ENCODE data around the gene MEF2A.
A peak's percentile ranks its signal among the peaks of the same experiment; 100 is the strongest.
"Not testable (repeated sequence)": the region's sequence is repeated elsewhere in the genome, so short reads cannot be mapped to it uniquely, and the experiment has no call there.

Gene MEF2A

DNA sequence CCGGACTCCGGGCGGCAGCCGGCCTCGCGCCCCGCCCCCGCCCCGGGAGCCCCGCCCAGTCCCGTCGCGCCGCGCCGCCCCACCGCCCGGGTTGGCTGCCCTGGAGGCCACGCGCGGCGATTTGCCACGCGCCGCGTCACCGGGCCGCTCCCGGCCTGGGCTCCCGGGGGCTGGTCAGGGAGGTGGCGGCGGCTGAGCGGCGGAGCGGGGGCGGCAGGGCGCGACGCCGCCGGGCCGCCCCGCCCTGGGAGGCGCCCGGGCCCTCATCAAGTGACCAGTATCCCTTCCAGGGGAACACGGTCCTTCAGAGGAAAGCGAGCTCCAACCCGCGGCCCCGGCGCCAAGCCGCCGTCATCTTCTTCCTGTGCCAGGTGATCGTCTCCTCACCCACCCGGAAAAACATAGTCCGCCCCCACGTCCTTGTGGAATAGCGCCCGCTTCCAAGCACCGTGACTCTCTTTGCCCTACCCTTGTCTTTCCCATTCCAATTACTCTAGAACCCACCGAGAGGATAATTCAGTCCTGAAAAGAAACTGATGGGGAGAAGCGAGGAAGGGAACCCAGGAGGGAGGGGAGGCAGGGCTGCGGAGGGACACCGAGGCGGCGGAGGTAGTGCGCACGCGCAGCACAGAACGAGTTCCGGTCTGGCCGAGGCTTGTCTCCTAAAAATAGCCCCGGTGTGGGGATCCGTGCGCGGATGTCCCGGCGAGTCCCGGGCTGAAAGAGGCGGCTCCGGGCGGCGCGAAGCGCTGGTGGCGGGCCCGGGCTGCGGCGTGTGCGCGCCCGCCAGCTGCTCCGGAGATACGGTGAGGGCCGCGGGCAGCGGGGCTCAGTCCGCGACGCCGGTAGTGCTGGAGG lies at the start of gene MEF2A:
MEF2A (plus strand) TSS at position 686 of the 858 bp plus-strand sequence. CDS start 67,136 bp downstream, outside the sequence.
- DNase-seq: peak; percentile 88

DNA sequence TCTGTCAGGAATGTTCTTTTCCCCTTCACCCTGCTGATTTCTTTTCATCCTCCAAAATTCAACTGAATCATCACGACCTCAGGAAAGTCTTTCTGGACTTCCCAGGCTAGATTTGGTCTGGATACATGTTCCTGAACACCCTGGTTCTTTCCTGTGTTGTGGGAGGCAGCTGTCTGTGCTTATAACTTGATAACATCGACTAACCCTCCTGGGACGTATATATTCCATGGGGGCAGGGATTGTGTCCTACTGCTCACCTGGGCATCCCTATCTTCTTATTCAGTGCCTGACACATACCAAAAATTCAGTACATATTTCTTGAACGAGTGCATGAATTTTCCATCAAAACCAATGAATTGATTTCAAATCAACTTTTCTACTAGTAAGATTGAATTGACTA lies 47.6 kb upstream of the MEF2A start:
- no peak for DNase-seq

DNA sequence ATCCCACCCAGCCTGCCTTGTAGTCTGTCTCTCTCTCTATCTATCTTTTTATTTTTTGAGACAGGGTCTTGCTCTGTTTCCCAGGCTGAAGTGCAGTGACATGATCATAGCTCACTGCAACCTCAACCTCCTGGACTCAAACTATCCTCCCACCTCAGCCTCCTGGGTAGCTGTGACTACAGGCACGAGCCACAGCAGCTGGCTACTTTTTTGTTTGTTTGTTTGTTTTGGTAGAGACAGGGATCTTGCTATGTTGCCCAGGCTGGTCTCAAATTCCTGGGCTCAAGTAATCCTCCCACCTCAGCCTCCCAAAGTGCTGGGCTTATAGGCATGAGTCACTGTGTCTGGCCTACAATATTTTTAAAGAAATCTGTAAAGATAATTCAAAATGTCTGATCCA lies 46.4 kb upstream of the MEF2A start:
- DNase-seq: not testable (repeated sequence)

DNA sequence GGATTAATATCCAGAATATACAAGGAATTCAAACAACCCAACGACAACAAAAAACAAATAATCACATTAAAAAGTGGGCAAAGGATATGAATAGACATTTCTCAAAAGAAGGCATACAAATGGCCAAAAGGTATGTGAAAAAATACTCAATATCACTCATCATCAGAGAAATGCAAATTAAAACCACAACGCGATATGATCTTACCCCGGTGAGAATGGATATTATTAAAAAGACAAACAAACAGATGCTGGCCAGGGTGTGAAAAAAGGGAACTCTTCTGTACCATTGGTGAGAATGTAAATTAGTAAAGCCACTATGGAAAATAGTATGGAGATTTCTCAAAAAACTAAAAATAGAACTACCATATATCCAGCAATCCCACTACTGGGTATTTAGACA lies 43.5 kb upstream of the MEF2A start:
- no peak for DNase-seq

DNA sequence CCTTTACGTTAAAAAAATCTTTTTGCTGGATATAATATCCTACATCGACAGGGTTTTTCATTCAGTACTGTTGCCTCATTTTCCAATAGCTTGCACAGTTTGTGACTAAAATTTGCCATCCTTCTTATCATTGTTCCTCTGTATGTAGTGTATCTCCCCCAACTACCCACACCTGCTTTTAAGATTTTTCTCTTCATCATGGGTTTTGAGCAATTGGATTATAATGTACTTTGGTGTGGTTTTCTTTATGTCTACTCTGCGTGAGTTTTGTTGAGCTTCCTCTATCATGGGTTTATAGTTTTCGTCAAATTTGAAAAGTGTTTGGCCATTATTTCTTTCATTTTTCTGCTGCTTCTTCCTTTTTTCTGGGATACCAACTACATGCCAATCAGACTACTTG lies 39.6 kb upstream of the MEF2A start:
- DNase-seq: no peak

DNA sequence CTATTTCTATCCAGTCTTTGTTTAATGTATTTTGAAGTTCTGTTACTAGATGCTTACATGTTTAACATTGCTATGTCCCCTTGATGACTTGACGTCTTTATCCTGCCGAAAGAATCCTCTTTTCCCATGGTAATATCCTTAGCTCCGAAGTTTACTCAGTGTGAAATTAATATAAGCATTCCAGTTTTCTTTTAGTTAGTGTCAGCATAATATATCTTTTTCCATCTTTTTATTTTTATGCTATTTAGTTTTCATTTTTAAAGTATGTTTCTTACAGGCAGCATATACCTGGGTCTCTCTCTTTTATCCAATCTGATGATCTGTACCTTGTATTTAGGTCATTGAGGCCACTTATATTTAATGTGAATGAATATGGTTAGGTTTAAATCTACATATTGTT lies 39.1 kb upstream of the MEF2A start:
- DNase-seq: no peak

DNA sequence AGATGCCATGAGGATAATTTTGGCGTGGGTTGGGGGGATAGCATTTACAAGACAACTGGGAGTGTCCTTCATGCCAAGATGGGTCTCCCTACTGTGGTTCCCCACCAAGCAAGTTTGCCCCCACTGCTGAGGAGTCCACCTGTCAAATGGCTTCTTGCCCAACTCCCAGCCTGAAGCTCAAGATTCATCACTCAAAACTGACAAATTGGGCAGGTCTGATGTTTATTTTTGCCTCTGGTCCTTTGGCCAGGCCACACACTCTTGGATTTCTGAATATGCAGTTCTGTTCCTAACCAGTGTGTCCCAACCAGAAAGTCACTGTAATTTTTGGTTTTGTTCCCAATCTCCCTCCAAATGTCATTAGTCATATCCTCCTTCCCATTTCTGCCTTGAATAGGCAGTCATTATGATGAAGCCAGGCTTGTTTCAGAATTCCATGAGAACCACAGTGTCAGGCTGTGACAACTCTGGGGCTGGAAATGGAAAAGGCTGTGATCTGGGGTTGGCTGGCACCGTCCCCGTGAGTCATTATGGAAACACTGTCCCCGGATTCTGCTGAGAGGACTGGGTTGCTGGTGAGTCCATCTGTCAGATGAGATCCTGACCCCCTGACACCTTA lies 29.3 kb upstream of the MEF2A start:
- no peak for DNase-seq

DNA sequence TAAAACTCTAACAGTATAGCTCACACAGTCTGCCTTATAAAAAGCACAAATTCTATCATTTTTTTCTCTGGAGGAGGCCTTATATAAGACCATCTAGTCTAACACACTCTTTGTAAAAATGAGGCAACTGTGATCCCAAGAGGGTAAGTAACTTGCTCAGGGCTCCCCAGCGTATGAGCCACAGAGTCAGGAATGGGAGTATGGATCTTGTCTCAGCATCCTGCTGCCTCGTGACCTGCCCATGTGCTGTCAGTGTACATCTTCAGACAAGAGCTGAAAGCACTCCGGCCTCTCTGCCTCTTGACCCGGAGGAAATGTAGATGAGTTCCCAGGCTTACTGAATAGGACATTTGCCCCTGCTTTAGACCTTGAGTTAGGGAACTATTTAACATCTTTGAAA lies 28.4 kb upstream of the MEF2A start:
- no peak for DNase-seq

DNA sequence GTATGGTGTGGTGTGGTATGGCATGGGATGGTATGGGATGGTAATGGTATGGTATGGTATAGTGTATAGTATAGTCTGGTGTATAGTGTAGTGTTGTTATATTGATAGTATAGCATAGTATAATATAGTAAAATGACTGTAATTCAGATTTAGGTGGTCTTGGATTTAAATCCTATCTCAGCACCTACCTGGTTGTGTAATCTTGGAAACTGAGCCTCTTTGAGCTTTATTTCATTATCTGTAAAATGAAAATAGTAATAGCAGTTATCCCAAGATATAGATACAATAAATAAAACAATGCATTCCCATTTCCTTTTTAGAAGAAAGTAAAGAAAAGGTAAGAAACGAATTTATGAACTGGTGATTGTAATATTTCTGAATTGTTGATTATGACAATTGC lies 27.5 kb upstream of the MEF2A start:
- DNase-seq: no peak

DNA sequence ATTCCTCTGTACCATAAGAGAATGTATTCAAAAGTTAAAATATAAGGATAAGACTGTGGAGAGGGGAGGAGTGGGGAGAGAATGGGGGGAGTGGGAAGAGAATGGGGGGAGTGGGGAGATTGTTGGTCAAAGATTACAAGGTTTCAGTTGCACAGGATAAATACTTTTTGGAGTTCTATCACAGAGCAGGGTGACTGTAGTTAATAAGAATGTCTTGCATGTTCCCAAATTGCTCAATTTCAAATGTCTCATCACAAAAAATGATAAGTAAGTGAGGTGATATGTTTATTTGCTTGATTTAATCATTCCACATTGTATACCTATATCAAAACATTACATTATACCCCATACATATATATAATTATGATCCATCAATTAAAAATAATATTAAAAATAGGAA lies 23.0 kb upstream of the MEF2A start:
- DNase-seq: no peak

DNA sequence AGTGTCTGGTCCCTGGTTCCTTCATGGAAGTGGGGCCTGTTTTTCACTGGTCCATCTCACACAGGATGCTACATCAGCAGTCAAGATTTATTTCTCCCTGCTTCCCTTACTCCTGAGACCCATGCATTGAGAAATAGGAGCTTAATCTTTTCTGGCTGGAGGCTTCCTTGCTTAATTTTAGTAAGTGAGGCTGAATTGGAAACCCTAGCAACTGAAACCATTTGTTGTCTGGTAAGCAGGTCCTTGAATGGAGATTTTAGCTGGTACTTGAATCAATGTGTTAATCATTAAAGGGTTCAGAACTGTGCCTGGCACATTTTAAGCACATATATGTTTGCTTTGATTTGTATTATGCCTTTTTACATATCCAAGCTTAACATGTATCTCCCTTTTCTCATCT lies 20.2 kb upstream of the MEF2A start:
- no peak for DNase-seq

DNA sequence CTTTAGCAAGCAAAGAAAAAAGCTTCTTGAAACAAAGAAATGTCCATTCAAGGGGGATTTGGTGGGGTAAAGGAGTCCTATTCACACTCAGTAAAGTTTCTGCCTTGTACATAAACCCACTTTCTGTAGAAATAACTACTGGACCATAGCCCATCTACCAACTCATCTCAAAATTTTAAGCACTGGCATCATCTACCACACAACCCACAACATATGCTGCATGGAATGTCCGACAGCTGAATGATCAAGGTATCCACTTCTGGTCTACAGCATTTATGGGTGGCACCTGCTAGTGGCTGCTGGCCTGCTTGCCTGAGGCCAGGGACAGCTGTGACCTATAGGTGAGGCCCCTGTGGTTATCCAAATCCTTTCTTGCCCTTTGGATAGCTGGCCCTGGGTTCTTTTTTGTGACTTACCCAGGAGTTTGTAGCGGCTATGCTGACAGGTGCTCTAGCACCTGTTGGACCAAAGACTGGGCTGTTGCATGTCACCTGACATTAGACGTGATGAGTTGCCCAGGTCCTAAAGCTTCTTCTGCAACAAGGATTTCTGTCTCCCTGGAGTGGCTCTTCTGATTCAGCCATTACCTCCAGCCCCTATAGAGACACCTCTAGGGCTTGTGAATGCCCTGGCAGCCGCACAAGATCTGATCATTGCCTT lies 19.2 kb upstream of the MEF2A start:
- no peak for DNase-seq

DNA sequence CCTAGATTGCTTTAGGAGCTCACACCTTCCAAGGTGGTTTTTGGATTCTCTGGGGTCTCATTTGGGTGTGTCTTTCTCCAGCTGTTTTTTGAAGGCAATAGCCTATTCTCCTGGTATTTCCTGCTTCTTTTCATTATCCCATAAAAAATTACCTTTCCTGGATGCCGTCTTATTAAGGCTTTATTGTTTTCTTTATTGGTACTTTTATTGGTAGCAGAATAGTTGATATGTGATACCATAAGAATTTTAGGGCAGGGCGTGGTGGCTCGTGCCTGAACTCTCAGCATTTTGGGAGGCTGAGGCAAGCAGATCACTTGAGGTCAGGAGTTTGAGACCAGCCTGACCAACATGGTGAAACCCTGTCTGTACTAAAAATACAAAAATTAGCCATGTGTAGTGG lies 18.3 kb upstream of the MEF2A start:
- no peak for DNase-seq

DNA sequence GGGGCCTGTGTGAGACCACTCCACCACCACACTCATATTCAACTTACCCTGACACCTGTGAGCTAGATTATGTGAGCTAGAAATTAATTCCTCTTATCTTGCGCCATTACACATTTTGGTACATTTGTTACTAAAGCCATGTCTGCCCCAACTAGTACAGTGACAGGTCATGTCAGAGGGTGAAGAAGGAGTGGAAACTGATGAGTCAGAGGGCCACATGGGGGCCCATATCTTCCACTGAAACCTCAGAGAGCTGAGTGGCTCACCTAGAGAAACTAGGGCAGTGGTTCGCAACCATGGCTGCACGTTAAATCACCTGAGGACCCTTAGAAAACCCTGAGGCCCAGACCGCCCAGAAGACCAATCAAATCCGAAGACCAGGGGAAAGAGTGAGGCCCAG lies 15.7 kb upstream of the MEF2A start:
- DNase-seq: no peak

DNA sequence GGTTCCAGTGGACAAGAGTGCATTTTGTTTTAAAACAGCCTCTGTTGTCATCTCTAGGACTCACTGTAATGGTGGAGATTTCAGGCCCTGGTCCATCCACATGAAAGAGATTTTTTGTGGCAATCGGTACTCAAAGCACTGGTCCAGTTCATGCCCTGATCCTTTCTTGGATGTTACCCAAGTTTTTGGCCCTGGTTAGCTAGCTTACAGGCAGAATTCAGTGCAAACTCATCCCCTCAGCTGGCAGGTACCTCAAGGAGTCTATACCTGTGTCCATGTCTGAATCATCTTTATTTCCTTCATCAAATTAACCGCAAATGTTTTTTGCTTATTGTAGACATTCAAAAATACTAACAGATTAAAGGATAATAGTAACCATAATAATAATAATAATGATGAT lies 13.7 kb upstream of the MEF2A start:
- no peak for DNase-seq

DNA sequence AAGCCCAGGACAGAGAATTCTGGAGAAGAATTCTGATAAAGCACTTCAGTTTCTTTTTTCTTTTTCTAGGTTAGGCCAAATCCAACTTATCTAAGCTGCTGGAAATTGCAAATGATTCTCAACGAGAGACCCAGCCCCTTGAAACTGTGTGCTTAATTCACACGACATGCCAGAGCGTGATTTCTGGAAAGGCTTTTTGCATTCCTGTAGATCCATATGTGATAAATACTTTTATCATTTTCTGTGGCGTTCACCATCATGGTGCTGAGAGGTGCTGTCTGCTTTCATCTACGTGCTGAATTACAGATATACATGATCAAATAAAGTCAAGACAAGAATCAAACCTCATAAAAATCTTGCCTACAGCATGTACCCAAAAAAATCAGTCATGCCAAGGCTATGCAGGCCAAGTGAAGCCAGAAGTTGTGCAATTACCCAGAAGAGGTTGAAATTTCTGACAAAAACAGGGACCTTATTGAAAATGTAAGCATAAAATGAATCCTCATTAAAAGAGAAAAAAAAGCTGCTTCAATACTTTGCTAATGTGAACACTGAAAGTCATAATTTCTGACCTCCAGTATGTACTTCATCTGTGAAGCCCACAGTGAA lies 10.8 kb upstream of the MEF2A start:
- no peak for DNase-seq

DNA sequence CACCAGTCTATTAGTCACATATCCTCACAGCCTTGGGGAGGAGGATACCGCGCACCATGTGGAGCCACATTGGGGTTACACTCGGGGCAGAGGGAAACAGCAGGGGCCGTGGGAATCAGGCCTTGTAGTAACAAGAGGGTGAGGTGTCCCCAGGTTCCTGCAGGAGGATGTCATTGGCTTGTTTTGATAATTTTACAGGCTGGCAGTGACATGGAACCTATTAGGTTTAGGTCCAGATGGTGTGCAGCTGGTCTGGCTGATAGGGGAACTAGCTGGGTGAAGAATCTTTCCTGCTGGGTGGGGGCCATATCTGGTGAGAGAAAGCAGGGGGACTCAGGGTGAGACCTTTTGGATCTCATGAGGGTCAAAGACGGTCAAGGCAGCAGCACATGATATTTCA lies 9.8 kb upstream of the MEF2A start:
- no peak for DNase-seq

DNA sequence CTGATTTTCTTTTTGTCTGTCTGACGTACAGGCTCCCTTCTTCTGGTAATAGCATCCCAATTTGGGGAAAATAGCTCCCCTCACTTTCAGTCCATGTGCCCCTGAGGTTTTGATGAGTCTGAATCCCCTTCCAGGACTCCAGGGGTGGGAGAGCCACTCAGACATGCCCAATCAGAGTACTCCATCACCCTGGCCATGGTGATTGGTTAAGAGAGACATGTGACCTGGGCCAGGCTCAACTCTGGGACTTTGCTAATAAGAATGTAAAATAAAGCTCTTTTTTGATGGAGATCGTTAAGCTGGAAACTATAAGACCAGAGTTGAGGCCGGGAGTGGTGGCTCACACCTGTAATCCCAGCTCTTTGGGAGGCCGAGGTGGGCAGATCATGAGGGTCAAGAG lies 9.2 kb upstream of the MEF2A start:
- DNase-seq: no peak

DNA sequence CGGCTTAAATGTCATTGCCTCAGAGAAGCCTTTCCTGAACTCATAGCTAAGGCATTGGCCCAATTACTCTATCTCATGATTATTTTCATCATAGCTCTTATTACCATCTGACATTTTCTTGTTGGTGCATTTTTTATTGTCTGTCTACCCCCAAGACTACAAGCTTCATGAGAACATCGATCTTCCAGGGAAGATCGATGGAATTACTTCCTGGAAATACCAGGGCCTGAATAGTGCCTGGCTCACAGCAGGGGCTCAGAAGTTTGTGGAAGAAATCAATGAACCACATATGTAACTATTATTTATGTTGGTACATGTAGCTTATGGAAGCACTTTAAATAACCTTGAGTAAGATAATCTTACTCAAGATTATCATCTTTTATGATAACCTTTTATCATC lies 7.7 kb upstream of the MEF2A start:
- DNase-seq: no peak

DNA sequence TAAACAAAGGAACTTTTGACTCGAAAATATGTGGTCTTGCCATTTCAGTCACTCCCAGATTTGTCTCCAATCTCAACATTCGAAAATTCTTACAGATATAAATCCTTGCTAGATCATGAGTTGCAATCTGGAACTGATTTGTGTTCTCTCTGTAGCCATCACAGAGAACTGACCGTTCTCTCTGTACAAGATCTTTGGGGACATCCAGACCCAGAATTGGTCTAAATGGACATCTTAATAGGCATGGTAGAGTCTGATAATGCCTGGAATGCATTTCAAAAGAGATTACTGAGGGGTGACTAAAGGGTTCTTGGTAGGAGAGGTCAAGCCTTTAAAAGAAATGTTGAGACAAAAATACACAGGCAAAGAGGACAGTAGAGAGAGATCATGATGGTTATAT lies 7.2 kb upstream of the MEF2A start:
- no peak for DNase-seq

DNA sequence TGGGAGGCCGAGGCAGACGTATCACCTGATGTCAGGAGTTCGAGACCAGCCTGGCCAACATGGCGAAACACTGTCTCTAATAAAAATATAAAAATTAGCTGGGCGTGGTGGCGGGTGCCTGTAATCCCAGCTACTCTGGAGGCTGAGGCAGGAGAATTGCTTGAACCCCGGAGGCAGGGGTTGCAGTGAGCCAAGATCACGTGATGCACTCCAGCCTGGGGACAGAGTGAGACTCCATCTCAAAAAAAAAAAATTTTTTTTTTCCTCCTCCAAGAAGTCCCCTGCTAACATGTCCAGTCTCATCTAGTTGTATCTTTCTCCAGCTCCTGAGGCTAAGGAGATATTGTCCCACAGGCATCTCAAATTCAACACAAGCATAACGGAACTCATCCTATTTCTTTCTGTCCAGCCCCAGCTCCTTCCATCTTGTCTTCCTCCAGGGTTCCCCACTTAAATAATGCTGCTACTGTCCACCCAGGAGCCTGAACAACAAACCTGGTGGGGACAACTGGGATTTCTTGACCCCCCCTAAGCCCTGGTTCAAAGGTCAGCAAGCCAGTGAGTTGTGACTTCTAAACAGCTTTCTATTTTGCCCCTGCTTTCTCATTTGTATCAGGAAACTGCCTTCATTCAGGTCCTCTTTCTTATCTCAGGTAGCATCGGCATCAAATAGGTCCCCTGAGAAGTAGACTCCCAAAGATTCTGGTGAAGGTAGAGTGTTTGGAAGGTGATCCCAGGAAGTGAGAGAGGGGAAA lies 4.1 kb upstream of the MEF2A start:
- DNase-seq: no peak

DNA sequence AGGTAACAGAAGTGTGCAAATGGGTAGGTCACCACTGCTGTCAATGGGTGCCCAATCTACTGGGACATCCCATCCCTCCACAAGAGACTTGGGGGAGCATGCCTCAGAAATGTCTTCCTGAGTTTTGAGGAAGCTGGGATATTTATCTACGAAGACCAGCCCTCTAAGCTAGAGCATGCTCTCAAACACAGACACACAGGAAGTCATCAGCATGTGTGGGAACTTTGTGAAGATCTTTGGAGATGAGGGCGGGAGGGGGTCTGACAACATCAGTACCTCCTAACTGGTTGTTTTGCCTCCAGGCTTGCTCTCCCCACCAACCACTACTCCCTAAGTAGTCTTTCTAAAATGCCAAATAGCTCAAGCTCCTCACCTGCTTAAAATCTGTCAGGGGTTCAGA lies 3.5 kb upstream of the MEF2A start:
- DNase-seq: no peak
